ENCODE data around the gene FAAP20.

The FAAP20 gene

GRCh38 chr1:2194319-2194897, at the start of gene FAAP20:
TSS of gene FAAP20 (minus strand) at chr1:2194772. CDS start at chr1:2194749, 23 bp downstream.
- DNase-seq (ENCODE audit: low read depth, low spot score), result no peak

GRCh38 chr1:2242814-2243725, 48.5 kb upstream of the FAAP20 start:
- no peak for DNase-seq (ENCODE audit: low read depth, low spot score)

GRCh38 chr1:2241820-2242219, 47.2 kb upstream of the FAAP20 start:
- DNase-seq (ENCODE audit: low read depth, low spot score), result no peak

GRCh38 chr1:2240270-2241156, 45.9 kb upstream of the FAAP20 start:
- DNase-seq (ENCODE audit: low read depth, low spot score), result no peak

GRCh38 chr1:2239384-2239985, 44.9 kb upstream of the FAAP20 start:
- DNase-seq (ENCODE audit: low read depth, low spot score), result no peak

GRCh38 chr1:2239013-2239370, 44.4 kb upstream of the FAAP20 start:
- no peak for DNase-seq (ENCODE audit: low read depth, low spot score)

- no peak for DNase-seq (ENCODE audit: low read depth, low spot score)
Observed at GRCh38 chr1:2238361-2239012, 43.9 kb upstream of the FAAP20 start.

GRCh38 chr1:2237773-2238172, 43.2 kb upstream of the FAAP20 start:
- DNase-seq (ENCODE audit: low read depth, low spot score), result no peak

- DNase-seq (ENCODE audit: low read depth, low spot score), result no peak
Observed at GRCh38 chr1:2236695-2237677, 42.4 kb upstream of the FAAP20 start.

- no peak for DNase-seq (ENCODE audit: low read depth, low spot score)
Observed at GRCh38 chr1:2235300-2235998, 40.9 kb upstream of the FAAP20 start.

GRCh38 chr1:2234762-2235113, 40.2 kb upstream of the FAAP20 start:
- DNase-seq (ENCODE audit: low read depth, low spot score), result no peak

- no peak for DNase-seq (ENCODE audit: low read depth, low spot score)
Observed at GRCh38 chr1:2233997-2234761, 39.6 kb upstream of the FAAP20 start.

- no peak for DNase-seq (ENCODE audit: low read depth, low spot score)
Observed at GRCh38 chr1:2233468-2233867, 38.9 kb upstream of the FAAP20 start.

- DNase-seq (ENCODE audit: low read depth, low spot score), result no peak
Observed at GRCh38 chr1:2232916-2233438, 38.4 kb upstream of the FAAP20 start.

GRCh38 chr1:2232255-2232915, 37.8 kb upstream of the FAAP20 start:
- no peak for DNase-seq (ENCODE audit: low read depth, low spot score)

- no peak for DNase-seq (ENCODE audit: low read depth, low spot score)
Observed at GRCh38 chr1:2231532-2232254, 37.1 kb upstream of the FAAP20 start.
